Muscle of back (tissue), 13 donors: ENCODE data around the gene GPR153. TPM values are rescaled to one million over a fixed set of nuclear protein-coding genes. Genes with fewer than 3 reads are reported as not detected.
A peak's percentile ranks its signal among the peaks of the same experiment; 100 is the strongest.
"Not testable (repeated sequence)": the region's sequence is repeated elsewhere in the genome, so short reads cannot be mapped to it uniquely, and the experiment has no call there.

Experiments
- DNase-seq, 3 donors: peaks; one replicate each; pipeline versions ENCODE4 v3.0.0 to v3.0.0-alpha.2; 2013
- long read RNA-seq, 9 donors: transcript quantifications; one replicate each; lab custom pipeline, GENCODE V29; 2026
- polyA plus RNA-seq, 10 donors: library from polyadenylated mRNA; unstranded; fragments of 120-200 nt; gene quantifications; one replicate each; pipeline ENCODE4 v1.2.1, GENCODE V29; 2013; ENCODE audit not compliant: insufficient read length in 10 of 10

GPR153 gene
- polyA plus RNA-seq, result 10 to 100 TPM in 9 of 10 donors, 1 to 10 TPM in 1; 9.5 to 26.1 (median 14.6) TPM
- long read RNA-seq, donor 1, full-length matches to known transcripts, result 5 of 5 reads
- long read RNA-seq, donor 1, partial matches to known transcripts, result 0 of 5 reads
- long read RNA-seq, donor 1, other reads (novel, unspliced or antisense), result 0 of 5 reads
- long read RNA-seq, donor 2, full-length matches to known transcripts, result 2 of 2 reads
- long read RNA-seq, donor 2, partial matches to known transcripts, result 0 of 2 reads
- long read RNA-seq, donor 2, other reads (novel, unspliced or antisense), result 0 of 2 reads
- long read RNA-seq, donor 3, result 0 reads
- long read RNA-seq, donor 4, result 0 reads
- long read RNA-seq, donor 5, result 0 reads
- long read RNA-seq, donor 6, full-length matches to known transcripts, result 3 of 3 reads
- long read RNA-seq, donor 6, partial matches to known transcripts, result 0 of 3 reads
- long read RNA-seq, donor 6, other reads (novel, unspliced or antisense), result 0 of 3 reads
- long read RNA-seq, donor 7, result 0 reads
- long read RNA-seq, donor 8, result 0 reads
- long read RNA-seq, donor 9, full-length matches to known transcripts, result 1 of 1 reads
- long read RNA-seq, donor 9, partial matches to known transcripts, result 0 of 1 reads
- long read RNA-seq, donor 9, other reads (novel, unspliced or antisense), result 0 of 1 reads

DNA sequence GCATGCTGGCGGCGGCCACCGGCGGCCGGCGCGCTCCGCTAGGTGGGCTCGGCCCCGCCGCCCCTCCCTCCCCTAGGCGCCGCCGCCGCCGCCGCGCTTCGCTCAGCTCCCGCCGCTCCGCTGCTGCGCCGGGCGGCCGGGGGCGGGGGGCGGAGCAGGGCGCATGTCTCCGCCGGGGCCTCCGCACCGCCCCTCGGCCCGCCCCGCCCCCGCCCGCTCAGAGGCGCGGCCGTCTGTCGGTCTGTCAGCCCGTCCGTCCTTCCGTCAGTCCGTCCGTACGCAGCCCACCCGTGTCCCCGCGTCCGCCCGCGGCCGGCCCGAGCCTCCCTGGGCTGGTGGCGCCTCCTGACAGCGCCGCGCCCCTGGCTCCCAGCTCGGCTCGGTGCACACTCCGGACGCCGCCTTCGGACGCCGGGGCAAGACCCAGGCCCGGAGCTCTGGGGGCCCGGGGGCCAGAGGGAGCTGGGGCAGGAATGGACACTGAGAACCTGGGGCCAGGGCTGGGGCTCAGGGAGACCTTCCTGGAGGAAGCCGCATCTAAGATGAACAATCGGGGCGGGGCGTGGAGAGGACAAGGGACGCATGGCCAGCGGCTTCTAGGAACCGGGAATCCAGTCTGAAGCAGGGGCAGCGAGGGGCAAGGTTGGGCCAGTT, at the start of gene GPR153:
TSS of gene GPR153 (minus strand) at position 138 of the 654 bp plus-strand sequence. CDS start 6,193 bp downstream, outside the sequence.
- DNase-seq, result peak in 1 of 3 donors; percentile 78

DNA sequence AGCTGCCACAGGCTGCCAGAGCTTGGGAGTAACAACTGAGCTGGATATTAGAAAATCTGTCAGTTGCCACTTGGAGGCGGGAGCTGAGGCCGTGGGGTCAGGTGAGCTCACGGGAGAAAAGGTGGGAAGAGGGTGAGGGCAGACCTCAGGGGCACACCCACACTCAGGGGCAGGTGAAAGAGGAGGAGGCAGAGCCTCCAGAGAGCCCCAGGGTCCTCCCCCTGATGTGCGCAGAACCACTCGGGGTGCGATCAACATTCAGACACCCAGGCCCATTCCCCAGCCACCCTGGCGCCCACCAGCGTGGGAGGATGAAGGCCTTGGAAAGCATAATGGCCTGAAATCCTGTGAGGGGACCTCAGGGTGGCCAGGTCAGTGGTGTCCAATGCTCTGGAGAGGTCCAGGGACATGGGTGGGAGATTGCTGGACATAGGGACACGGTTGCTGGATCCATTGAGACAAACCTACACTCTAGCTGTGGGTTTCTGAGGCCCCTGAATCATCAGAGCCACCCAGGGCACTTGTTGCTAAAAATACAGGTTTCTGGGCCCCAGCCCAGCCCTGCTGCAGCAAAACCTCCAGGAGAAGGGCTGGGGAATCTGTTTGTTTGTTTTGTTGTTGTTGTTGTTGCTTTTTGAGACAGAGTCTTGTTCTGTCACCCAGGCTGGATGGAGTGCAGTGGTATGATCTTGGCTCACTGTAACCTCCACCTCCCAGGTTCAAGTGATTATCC, 49.4 kb upstream of the GPR153 start:
- DNase-seq, result no peak

DNA sequence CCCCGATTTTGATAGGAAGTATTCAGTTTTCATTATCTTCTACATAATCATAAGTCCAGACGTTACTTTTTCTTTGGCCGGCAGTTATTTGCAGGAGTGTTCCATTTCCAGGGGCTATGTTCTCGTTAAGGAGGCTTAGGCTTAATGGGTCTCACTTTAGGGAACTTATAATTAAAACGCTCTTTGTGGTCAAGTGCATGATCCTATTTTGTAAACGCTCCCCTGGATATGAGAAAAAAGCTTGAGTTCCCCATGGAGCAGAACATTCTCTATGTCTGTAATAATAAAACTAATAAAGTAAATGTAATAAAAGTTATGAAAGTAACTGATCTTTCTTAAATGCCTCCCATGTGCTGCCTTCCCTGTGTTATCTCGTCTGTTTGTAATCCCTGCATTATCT, 48.7 kb upstream of the GPR153 start:
- no peak for DNase-seq

- DNase-seq, result no peak
Observed at GRCh38 chr1:6308449-6308848, 47.6 kb upstream of the GPR153 start.

DNA sequence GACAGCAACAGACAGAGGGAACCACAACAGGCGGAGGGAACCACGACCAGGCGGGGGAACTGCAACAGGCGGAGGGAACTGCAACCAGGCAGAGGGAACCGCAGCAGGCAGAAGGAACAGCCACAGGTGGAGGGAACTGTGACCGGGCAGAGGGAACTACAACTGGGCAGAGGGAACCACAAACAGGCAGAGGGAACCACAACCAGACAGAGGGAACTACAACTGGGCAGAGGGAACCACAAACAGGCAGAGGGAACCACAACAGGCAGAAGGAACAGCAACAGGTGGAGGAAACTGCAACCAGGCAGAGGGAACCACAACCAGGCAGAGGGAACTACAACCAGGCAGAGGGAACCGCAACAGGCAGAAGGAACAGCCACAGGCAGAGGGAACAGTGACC, 46.8 kb upstream of the GPR153 start:
- not testable (repeated sequence) for DNase-seq

DNA sequence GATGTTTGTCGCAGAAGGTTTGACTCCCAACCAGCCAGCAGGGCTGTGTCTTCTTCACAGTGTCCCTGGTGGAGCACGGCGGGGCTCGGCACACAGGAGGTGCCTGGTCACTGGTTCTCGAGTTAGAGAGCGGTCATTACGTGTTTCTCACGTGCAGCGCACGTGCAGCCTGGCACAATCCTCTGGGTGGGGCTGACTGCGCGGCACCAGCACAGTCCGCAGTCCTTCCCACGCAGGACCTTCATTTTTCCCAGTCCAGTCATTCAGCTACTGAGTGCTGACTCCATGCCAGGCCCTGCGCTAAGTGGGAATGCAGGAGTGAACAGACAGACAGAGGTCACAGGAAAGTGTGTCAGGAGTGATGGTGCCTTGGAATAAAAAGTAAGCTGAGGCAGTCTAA, 46.2 kb upstream of the GPR153 start:
- no peak for DNase-seq

DNA sequence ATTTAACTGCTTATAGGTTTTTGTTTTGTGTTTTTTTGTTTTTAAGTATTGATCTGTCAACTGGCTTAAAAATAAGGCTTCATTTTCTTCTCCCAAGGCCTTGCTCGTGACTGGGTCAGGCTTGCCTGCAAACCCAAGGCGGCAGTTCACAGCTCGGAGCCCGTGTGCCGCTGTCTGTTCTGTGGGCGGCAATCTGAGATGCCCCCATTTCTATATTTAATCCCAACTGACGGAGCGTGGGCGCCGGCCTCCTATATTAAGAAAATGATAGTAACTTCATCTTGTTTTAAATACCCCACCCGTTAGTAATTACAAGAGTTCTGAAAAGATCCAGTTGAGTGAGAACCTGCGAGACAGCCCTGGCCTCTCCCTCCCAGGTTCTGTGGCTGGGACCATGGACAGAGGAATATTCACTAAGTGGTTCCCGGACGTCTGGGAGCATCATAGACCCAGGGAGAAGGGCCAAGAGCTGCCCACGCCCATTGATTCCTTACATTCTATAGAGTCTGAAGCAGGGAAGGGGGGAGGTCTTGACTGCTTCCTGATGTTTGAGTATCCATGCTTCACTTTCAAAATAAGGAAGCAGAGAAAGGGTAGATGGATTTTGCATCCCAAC, 42.6 kb upstream of the GPR153 start:
- DNase-seq, result no peak

DNA sequence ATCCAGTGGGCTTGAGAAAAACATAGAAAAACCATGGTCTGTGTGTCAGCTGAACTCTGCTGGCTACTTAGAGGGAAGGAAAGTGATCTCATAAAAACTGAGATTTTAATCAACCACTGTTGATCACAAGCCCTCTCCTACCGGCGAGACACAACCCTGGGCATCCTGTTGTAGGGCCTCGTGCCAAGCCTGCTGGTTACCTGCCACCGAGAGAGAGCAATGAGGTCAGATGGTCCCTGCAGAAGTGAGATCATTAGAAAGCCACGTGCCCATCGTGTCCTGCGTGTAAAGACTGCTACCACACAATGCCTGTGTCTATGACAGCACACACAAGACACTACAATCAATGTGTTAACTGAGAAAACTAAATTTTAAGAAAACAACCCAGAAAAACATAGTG, 41.7 kb upstream of the GPR153 start:
- DNase-seq, result no peak

GRCh38 chr1:6301526-6301925, 40.6 kb upstream of the GPR153 start:
- no peak for DNase-seq

DNA sequence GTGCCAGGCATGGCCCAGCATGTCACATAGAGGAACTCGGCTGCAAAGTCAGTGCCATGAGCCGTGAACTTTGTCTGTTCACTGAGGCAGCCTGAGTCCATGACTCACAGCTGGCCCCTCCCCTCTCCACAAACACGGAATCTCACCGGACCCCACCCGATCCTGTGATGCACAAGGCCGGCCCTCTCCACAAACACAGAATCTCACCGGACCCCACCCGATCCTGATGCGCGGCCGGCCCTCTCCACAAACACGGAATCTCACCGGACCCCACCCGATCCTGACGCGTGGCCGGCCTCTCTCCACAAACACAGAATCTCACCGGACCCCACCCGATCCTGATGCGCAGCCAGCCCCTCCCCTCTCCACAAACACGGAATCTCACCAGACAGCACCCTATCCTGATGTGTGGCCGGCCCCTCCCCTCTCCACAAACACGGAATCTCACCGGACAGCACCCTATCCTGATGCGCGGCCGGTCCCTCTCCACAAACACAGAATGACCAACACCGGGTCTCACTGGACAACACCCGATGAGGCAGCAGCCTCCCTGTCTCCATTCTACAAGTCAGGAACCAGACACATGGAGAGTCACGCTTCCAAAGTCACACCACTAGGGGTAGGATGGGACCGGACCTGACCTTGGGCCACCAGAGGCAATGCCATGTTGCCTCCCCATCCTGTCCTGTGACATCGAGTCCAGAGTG, 39.6 kb upstream of the GPR153 start:
- DNase-seq, result no peak

GRCh38 chr1:6299557-6300165, 38.8 kb upstream of the GPR153 start:
- no peak for DNase-seq

- no peak for DNase-seq
Observed at GRCh38 chr1:6298940-6299465, 38.1 kb upstream of the GPR153 start.

- DNase-seq, result no peak
Observed at GRCh38 chr1:6298530-6298929, 37.6 kb upstream of the GPR153 start.

DNA sequence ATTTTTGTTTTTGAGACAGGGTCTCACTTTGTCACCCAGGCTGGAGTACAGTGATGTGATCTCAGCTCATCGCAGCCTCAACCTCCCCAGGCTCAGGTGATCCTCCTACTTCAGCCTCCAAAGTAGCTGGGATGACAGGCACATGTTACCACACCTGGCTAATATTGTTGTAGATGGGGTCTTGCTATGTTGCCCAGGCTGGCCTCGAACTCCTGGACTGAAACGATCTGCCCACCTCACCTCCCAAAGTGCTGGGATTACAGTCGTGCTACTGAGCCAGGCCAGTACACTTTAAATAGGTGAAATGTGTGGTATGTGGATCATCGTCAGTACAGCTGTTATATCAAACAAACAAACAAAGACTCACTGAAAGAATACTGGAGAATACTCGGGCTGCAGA, 35.0 kb upstream of the GPR153 start:
- DNase-seq, result no peak

DNA sequence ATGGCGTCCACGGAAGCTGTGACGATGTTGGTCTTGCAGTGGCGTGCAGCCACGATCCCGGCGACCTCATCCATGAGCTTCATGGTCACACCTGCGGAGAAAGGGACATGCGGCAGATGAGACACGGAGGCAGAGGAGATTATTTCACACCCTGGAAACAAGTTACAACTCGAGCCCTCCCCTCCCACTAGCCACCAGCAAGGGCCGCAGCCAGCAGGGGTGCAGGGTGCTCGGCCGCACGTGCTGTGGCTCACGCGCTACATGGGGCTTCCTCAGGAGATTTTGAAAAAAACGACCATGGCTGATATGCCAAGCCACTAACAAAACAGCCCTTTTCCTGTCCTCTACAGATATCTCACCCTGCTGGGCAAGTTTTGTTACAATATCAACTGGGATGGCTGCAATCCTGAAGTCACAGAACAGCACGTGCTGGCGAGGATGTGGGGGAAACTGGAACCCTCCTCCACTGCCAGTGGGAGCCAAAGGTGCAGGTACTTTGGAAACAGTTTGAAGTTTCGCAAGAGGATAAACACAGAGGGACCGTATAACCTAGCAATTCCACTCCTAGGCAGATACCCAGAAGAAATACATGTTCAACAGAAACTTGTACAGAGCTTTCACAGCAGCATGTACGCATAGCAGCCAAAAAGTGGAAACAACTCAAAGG, 34.1 kb upstream of the GPR153 start:
- no peak for DNase-seq

GRCh38 chr1:6294080-6294889, 33.4 kb upstream of the GPR153 start:
- peak in 1 of 3 donors; percentile 45 for DNase-seq

DNA sequence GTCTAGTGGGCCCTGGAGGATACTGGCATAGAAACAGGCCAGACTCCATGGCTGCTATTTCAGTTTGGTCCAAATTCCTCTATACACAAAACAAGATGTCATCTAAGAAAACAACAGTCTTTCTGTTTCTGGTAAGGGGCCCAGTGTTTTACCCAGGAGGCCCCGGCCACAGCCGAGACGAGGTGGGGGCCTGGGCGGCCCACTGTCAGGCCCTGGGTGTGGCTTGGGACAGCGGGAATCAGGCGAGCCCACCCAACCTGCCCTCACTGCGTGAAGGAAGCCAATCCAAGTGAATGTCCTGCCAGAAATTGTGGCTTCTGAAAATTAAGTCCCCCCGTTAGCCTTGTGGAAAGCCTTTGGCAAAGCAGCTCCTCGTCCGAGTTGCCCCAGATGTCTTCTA, 31.2 kb upstream of the GPR153 start:
- peak in 1 of 3 donors; percentile 75 for DNase-seq

DNA sequence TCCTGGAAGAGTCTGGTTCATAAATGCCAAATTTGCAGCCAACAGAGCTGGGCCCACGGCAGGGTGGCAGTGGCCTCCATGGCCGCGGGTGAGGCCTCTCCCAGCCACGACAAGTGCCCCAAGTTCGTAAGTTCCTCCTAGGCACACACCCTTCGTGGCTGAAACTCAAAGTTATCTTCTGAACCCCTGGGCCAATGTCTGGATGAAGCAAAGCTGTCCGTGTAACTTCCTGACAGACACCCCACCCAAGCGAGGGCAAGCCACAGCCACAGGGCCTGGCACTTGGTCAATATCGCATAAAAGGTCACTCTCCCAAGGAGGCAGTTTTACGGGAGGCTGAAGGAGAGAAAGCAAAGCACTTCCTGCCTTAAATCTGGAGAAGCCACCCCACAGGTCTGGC, 27.8 kb upstream of the GPR153 start:
- no peak for DNase-seq

GRCh38 chr1:6288026-6288425, 27.1 kb upstream of the GPR153 start:
- DNase-seq, result no peak
